SK-N-DZ (cell line): ENCODE measurements around the gene PLAAT5.
"Not testable (repeated sequence)": the region's sequence is repeated elsewhere in the genome, so short reads cannot be mapped to it uniquely, and the experiment has no call there.

Experiments
- DNase-seq: peaks from one replicate; pipeline ENCODE4 v3.0.0-alpha.2; 2015; ENCODE audit warnings: low spot score

PLAAT5 gene

GRCh38 chr11:63485777-63486176 lies 5.2 kb downstream of the PLAAT5 start:
- DNase-seq, result no peak

- no peak for DNase-seq
Observed at GRCh38 chr11:63480039-63480438, 10.9 kb downstream of the PLAAT5 start.

- DNase-seq, result peak; percentile 60
Observed at GRCh38 chr11:63478896-63479295, 12.1 kb downstream of the PLAAT5 start.

GRCh38 chr11:63476618-63477017 lies 14.3 kb downstream of the PLAAT5 start:
- no peak for DNase-seq

- DNase-seq, result no peak
Observed at GRCh38 chr11:63472372-63472771, 18.6 kb downstream of the PLAAT5 start.

GRCh38 chr11:63470311-63470710 lies 20.7 kb downstream of the PLAAT5 start:
- no peak for DNase-seq

- no peak for DNase-seq
Observed at GRCh38 chr11:63462137-63462536, 28.8 kb downstream of the PLAAT5 start.

- no peak for DNase-seq
Observed at GRCh38 chr11:63459586-63459985, 31.4 kb downstream of the PLAAT5 start.

- DNase-seq, result no peak
Observed at GRCh38 chr11:63448646-63449045, 42.3 kb downstream of the PLAAT5 start.

GRCh38 chr11:63445720-63446119 lies 45.2 kb downstream of the PLAAT5 start:
- no peak for DNase-seq

GRCh38 chr11:63445118-63445517 lies 45.8 kb downstream of the PLAAT5 start:
- DNase-seq, result no peak

GRCh38 chr11:63444160-63444559 lies 46.8 kb downstream of the PLAAT5 start:
- no peak for DNase-seq

- no peak for DNase-seq
Observed at GRCh38 chr11:63443714-63444113, 47.3 kb downstream of the PLAAT5 start.

GRCh38 chr11:63435831-63436230 lies 55.1 kb downstream of the PLAAT5 start:
- DNase-seq, result not testable (repeated sequence)

- not testable (repeated sequence) for DNase-seq
Observed at GRCh38 chr11:63435351-63435750, 55.6 kb downstream of the PLAAT5 start.

- not testable (repeated sequence) for DNase-seq
Observed at GRCh38 chr11:63430731-63431130, 60.2 kb downstream of the PLAAT5 start.

GRCh38 chr11:63427971-63428508 lies 62.9 kb downstream of the PLAAT5 start:
- DNase-seq, result no peak

- DNase-seq, result no peak
Observed at GRCh38 chr11:63417174-63417852, 73.7 kb downstream of the PLAAT5 start.
